GM18907 (cell line): ENCODE data around the gene BANF1.
"Not testable (repeated sequence)": the region's sequence is repeated elsewhere in the genome, so short reads cannot be mapped to it uniquely, and the experiment has no call there.

ENCODE experiments used
- ATAC-seq: cut with Tn5 transposase; IDR thresholded peaks from one replicate; pipeline ENCODE4 v1.9.1; 2021; ENCODE audit warnings: mild to moderate bottlenecking, moderate library complexity; ENCODE audit not compliant: unreplicated experiment

The BANF1 gene

DNA sequence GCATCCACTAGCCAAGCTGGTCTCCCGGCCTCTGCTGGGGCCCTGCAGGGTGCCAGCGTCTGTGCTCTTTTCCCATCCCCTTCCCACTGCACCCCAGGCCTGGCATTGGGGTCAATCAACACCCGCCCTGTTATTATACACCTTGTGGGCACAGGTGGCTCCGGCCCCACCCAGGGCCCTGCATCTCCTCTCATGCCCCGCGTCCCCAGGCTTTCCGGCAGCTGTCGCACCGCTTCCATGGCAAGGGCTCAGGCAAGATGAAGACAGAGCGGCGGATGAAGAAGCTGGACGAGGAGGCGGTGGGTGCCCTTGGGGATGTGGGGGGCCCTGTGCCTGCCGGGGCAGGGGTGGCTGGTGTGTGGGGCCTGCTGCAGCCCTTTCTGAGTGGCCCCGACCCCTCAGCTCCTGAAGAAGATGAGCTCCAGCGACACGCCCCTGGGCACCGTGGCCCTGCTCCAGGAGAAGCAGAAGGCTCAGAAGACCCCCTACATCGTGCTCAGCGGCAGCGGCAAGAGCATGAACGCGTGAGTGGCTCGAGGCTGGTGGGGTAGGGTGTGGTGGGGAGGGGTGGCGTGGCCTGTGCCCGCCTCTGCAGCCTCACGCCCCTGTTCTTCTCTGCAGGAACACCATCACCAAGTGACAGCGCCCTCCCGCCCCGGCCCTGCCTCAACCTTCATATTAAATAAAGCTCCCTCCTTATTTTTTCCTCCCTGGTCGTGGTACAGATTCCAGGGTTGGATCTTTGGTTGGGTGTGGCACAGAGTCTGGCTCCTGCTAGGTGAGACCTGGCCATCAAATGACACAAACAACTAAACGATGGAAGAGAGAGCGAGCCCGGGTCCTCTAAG lies 23.7 kb upstream of the BANF1 start:
- no peak for ATAC-seq

DNA sequence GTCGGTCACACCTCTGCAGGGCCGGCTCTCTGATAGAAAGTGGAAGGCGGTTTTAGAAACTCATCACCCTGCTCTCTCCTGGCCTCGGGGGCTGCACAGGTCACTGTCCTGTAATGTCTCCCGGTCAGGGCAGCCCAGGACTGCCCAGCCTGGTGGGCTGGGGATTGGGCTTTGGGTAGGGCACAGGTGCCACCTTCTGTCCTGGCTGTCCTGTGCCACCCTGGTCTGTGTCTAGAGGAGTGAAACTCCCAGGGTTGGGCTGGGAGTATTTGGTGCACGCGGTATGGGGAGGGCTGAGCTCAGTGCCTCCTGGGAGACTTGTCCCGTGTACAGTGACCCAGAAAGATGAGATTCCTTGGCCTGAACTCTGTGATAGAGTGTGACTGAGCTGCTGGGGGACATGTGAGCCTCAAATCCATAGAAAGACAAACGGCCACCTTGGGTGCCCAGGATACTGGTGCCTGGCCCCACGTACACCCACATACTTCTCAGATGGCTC lies 23.0 kb upstream of the BANF1 start:
- ATAC-seq = no peak

DNA sequence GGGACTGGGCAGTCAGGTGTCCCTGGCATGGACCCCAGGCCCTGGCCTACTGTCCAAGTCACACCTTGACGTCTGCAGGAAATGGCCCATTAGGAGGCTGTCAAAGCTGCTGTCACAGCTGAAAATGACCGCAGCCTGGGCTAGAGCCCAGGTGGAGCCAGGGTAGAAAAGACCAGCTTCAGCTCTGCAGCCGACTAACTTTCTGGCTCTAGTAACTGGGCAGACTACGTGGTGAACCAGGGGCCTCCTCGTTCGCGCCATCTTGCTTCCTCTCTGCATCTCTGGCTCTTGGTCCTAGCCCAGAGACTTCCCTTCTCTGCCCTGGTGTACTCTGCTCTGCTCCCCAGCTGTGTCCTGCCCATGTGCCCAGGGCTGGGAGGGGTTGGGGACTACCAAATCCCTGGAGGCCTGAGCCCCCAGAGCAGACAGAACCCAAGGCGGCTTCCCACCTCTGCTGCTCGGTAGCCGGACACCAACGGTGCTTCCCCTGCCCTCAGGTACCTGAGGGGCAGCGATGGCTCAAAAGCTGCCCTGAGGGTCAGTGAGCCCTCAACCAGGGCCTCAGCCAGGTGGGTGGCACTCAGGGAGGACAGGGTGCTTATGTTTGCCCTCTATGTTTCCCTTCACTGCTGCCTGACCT lies 21.1 kb upstream of the BANF1 start:
- ATAC-seq = no peak

DNA sequence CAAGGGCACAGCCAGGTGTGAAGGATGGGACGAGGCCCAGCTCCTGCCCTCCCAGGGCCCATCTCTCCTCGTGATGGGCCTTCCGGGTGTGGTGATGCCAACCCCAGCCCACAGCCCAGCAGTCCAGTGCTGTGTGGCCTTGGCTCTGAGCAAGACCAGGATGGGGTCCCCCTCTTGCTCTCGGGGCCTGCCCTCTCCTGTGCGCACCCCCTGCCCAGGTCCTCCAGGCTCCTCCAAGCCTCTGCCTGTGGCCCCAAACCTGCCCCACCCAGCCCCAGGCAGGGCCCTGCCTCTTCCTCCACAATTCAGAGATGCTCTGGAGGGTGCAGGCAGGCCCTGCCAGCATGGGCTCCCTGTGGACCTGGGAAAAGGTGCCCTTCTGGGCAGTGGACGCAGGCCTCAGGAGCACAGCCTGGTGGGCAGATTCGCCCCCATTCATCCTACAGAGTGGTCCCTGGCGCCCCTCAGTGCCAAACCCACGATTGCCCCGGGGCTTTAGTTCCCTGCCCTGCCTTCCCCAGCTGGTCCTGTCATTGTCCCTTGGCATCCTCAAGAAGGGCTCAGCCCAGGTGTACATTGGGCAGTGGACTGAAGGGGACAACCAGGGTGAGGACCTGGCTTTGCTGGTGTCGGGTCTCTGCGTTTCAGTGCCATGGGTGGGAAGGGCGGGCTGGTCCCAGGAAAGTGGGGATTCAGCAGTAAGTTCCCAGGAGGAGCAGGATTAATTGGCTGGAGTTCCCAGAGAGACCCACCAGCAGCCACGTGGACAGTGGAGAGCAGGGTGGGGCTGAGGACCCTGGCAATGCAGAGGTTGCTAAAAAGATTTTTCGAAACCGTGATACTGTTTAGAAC lies 20.1 kb upstream of the BANF1 start:
- ATAC-seq = no peak

DNA sequence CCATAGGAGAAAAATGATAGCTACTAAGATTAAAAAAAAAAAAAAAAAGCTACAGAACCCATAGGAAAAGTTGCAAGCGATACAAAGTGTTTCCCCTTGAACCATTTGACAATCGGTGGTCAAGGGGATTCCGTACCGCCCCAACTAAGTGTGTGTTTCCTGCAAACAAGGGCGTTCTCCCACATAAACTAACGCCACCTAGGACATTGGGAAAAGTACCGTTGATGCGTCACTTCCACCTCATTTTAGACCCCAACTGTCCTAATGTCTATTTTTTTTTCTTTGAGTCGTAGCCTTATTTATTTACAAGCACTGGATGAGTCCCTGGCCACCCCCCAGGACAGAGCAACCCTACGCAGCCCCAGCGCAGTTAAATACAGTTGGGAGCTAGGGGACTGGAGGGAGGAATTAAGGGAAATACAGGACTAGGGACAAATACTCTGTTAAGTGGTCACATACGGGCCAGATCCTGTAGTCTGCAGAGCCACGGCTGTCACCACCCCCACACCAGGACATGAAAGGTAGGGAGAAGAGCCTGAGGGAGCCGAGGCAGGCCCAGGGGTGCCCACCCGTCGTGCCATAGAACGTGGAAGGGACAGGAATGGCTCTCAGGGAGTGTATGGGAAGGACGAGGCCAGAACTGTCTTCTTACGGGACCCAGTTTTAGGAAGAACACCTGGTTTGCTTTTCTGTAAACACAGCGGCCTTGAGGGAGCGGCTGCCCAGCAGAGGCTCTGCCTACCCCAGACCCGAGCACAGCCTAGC lies 19.3 kb upstream of the BANF1 start:
- ATAC-seq = no peak

DNA sequence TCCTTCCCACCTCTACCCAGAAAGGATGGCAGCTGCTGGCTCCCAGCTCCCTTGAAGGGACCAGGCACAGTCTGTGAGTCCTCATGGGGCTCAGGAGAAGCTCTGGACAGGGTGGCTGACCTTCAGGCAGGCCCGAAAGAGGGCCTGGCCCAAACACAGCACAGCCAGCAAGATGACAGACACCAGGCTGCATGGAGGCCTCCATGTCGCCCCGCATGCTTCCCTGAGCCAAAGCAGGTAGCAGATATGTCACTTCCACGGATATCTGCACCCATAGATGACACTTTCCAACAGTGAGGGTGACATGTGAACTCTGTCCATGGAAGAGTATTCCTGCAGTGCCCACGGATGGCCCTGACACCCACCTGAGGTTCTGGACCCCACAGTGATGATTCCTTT lies 18.7 kb upstream of the BANF1 start:
- no peak for ATAC-seq

DNA sequence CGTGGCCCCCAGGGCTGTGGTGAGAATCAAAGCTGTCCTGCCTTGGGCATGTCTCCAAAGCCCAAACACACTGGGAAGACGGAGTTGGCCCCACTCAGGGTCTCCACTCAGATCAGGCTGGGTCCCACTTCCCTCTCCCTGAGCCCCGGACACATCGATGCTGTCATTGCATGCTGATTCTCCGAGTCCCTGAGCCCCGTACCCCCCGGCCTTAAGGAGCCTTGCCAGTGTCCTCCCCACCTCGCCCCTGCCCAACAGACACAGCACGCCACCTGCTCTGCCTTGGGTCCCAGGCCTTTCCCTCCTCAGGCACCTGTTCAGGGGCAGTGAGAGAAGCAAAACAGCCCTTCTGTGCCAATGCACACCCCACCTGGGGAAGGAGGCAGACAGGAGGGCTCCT lies 15.0 kb upstream of the BANF1 start:
- no peak for ATAC-seq

DNA sequence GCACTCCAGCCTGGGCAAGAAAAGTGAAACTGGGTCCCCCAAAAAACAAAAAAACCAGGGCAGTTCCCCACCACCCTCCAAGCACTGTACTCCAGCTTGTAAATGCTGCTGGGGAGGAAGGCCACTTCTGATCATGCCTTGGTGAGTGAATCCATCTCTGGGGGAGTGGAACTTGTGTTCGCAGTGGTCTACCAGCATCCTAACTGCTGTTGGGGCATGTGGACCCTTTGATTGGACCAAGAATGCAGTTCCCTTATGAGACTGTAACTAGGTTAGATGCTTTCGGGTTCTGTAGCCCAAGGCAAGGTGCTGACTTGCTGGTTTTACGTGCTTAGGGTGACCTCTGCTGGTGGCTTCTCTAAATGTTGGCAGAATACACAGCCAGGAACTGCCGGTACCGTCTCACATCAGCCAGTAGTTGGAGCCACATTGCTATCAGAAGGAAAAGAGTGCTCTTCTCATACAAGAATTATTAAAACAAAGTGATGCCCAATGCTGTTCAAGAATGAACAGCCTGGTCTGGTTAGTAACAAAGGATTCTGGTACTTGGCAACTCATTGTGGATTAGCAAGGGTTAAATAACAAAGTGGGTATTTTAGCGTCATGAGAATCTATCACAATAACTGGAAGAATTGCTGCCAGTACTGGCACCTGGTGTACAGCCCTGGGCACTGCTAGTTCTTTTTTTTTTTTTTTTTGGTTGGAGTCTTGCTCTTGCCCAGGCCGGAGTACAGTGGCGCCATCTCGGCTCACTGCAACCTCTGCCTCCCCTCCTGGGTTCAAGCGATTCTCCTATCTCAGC lies 13.3 kb upstream of the BANF1 start:
- ATAC-seq = peak; percentile 88

DNA sequence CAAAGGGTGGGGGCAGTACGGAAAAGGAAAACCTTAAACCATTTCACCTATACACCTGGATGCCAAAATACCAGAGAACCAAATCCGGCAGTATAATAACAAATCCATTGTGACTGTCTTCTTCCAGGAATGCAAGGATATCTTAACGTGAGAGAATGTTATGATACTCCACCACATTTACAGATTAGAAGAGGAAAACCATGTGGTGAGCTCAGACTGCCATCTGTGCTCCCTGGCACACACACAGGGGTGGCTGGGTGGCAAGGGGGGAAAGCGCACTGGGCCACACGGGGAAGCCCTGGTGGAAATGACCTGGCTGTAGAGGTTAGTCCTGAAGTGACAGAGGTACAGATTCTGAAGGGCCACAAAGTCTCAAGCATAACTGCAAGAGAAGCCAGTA lies 10.2 kb upstream of the BANF1 start:
- no peak for ATAC-seq

DNA sequence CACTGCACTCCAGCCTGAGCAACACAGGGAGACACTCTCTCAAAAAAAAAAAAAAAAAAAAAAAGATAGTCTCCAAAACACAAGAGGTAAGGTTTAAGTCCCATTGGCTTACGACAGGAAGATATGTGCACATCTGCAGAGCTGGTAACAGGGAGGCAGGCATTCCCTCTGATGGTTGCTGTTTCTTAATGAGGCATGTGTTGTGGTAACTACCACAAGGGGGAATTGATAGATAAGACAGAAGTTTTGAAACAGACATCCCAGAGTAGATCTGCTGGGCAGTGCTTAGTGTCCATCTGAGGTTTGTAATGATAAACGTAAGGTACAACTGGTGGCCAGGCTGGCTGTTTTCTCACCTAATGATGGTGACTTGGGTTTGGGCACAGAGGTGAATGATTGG lies 5.0 kb upstream of the BANF1 start:
- ATAC-seq = no peak

DNA sequence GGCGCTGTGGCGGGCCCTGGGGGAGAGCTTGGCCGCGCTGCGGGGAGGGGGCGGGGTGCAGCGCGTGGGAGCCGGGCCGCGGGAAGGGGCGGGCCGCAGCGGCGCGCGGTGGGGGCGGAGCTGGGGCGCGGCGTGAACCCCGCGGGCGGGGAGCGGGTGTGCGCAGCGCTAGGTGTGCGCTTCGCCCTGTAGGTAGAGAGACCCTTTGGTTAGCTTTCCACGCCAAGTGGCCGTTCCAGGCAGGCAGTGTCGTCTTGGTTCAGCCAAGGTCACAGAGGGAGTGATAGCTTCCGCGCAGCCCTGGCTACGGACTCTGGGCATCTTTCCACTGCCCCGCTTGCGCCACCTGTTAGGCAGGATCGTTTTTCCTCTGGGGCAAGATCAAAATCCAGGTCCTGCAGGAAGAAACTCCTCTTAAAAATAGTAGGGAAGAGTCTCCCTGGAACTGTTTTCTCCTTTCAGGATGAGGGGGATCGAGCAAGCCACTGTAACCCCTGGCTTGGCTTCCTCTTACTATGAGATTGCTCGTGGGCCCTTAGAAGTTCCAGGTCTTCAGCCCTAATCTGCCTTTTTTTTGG lies 434 bp downstream of the BANF1 start:
- ATAC-seq = peak; percentile 32

DNA sequence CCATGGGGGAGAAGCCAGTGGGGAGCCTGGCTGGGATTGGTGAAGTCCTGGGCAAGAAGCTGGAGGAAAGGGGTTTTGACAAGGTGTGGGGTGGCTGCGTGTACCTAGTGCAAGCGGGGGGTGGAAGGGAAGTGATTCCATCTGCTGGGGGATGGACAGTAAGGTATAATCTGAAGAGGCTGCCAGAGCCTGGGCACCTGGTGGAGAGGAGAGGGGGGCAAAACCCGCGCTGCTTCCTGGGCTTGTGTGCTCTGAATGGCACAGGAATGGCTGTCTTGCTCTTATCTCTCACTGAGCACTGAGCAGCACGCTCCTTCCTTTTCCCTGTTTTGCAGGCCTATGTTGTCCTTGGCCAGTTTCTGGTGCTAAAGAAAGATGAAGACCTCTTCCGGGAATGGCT lies 988 bp downstream of the BANF1 start:
- no peak for ATAC-seq

DNA sequence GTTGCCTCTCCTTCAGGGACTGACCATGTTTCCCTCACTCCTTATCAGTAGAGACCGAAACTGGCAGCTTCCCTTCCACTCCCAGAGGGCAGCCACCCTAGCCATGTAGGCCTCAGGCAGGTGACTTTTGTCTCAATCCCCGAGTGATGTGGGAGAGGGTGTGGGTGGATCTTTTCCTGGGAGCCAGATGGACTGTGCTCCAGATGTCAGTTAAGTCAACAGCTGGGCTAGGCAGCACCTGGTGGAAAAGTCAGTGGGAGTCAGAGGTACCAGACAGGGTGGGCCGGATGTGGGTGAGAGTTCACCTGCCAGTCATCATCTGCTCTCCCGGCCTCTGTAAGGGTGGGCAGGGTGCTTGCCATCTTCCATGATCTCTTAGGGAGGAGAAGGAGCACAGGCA lies 1.9 kb downstream of the BANF1 start:
- no peak for ATAC-seq

DNA sequence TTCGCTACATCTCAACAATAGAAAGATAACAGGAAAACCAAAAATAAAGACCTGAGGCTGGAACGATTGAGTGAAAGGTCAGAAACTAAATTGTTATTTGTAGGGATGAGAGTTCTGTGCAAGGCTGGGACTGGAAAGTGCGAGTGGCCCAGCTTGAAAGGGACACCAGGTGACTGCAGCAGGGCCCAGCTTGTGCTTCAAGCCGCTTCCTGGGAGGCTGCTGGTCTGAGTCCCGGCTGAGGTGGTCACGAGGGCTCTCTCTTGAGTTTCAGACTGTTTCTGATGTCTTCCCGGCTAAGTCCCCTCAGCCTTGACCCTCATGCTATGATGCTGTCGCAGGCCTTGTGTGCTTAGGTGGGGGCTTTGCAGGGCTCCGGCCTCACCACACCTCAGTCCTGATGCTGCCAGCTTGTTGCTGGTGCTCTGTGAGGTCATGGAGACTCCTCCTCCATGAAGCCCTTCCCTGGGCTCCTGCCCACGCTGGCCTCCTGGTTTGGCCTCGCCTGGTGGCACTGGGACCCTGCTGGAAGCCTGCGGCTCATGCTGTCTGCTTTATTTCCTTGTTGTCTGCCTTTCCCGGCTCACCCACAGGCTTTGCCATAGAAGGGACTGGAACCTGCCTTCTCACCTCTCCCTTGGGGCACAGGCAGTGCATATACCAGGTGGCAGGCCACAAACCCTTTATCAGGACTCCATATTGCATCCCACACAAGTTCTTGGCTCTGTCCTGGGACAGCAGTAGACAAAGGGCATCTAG lies 4.0 kb downstream of the BANF1 start:
- ATAC-seq = no peak

DNA sequence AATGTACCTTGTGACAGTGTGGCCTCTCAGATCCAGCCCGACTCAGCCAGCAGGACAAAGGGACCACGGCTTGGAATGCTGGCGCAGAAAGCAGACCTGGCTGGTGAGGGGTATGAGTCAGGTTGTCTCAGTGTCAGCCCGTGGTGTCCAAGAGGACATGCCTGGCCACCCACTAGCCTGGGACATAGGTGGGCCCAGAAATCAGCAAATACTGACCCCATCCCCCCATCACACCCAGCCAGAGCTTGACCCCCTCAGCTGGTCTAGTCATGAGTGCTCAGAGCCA lies 4.5 kb downstream of the BANF1 start:
- no peak for ATAC-seq

DNA sequence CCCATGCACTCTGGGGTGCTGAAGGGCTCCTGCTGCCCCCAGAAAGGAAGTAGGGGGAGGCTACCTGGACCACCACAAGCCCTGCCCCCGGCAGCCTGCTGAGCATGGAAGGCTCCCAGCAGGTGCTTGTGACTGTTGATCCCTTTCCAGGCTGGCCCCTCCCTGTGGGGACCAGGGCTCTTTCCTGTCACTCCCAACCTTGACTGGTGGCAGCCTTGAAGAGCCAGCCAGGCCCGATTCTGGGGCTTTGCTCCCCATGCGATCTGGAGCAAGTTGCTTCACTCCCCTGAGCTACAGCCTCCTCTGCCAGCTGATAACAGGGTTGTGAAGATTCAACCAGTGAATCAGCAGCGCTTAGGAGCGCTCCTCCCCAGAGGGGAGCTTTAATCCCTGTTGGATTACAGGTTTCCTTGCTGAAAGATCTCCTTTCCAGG lies 4.9 kb downstream of the BANF1 start:
- ATAC-seq = no peak

DNA sequence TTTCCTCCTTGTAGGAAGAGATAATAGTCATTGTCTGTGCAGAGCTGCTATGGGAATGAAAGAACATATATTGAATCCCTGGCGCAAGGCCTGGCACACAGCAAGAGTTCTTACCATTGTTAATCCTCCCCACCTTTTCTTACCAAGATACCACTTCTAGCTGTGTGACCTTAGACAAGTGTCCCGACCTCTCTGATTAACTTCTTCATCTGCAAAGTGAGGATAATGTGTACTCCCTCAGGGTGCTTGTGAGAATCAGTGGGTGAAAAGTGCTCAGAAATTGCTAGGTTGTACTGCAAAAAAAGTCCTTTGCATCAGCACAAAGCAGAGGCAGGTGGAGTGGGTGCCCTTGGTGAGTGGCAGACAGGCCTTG lies 5.8 kb downstream of the BANF1 start:
- no peak for ATAC-seq

DNA sequence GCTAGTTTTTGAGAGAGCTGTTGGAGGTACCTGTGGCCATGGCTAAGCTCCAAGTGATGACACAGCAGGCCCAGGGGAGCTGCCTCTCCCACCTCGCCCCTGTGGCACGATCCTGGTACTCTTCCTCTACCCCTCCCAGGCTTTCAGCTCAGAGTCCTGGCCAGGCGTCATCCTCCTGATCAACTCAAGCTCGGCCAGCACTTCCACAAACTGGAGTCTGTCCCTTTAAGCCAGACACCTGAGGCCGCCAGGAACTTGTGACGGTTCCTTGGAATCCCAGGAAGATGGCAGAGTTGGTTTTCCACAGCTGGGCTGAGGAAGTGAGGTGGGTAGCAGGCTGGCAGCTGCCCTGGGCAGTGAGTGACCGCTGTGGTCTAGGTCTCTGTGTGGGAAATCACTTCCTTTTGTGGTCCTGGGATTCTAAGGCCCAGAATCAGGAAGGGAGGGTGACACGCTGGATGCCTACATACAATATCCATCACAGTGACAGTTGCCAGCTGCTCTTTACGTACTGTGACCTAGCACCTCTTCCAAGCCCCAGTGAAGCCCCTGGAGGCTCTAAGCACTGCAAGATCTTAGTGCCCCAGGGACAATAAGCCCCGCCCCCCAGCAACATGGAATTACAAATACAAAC lies 6.3 kb downstream of the BANF1 start:
- ATAC-seq = no peak

DNA sequence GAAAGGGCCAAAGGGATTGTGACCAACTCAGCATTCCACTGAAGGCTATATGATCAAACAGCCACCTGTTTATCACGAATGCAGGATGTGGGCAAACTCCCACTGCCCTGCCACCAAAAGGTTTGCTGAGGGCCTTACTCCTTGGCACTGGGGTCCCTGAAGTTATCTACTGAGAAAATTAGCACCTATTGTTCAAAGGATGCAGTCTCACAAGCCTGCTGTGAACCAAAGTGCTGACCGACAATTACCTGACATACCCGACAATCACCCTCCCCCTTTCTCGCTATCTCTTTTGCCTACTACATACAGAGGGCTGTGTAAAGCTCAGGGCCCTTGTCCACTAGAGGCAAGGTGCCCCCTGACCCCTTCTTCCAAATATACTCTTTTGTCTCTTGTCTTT lies 7.7 kb downstream of the BANF1 start:
- not testable (repeated sequence) for ATAC-seq
